ENCODE results near the gene RELA. TPM values are rescaled to one million over a fixed set of nuclear protein-coding genes. Genes with fewer than 3 reads are reported as not detected.
"Not testable (repeated sequence)": the region's sequence is repeated elsewhere in the genome, so short reads cannot be mapped to it uniquely, and the experiment has no call there.

The RELA gene
- total RNA-seq, 1 experiment from 2014 or later: 34.7 TPM

GRCh38 chr11:65672982-65673381 is 10.3 kb upstream of the RELA start:
- no peak for DNase-seq (ENCODE audit: extremely low read depth, low read depth)

GRCh38 chr11:65672180-65672860 is 9.6 kb upstream of the RELA start:
- DNase-seq (ENCODE audit: extremely low read depth, low read depth): no peak

GRCh38 chr11:65663639-65664200 is 1.0 kb upstream of the RELA start:
- DNase-seq (ENCODE audit: extremely low read depth, low read depth): no peak

GRCh38 chr11:65662247-65662798 is 393 bp downstream of the RELA start:
- no peak for DNase-seq (ENCODE audit: extremely low read depth, low read depth)

GRCh38 chr11:65661599-65662246 is 993 bp downstream of the RELA start:
- DNase-seq (ENCODE audit: extremely low read depth, low read depth): no peak

- DNase-seq (ENCODE audit: extremely low read depth, low read depth): not testable (repeated sequence)
Observed at GRCh38 chr11:65660908-65661307, 1.8 kb downstream of the RELA start.

GRCh38 chr11:65660038-65660437 is 2.7 kb downstream of the RELA start:
- no peak for DNase-seq (ENCODE audit: extremely low read depth, low read depth)

- no peak for DNase-seq (ENCODE audit: extremely low read depth, low read depth)
Observed at GRCh38 chr11:65658174-65659021, 4.3 kb downstream of the RELA start.

GRCh38 chr11:65657426-65657825 is 5.3 kb downstream of the RELA start:
- DNase-seq (ENCODE audit: extremely low read depth, low read depth): no peak

- no peak for DNase-seq (ENCODE audit: extremely low read depth, low read depth)
Observed at GRCh38 chr11:65655570-65656332, 7.0 kb downstream of the RELA start.

GRCh38 chr11:65654375-65655349 is 8.1 kb downstream of the RELA start:
- no peak for DNase-seq (ENCODE audit: extremely low read depth, low read depth)

GRCh38 chr11:65653229-65654225 is 9.2 kb downstream of the RELA start:
- DNase-seq (ENCODE audit: extremely low read depth, low read depth): no peak

- DNase-seq (ENCODE audit: extremely low read depth, low read depth): peak; percentile 78
Observed at GRCh38 chr11:65652511-65653228, 10.0 kb downstream of the RELA start.

GRCh38 chr11:65651589-65652510 is 10.9 kb downstream of the RELA start:
- no peak for DNase-seq (ENCODE audit: extremely low read depth, low read depth)

- DNase-seq (ENCODE audit: extremely low read depth, low read depth): no peak
Observed at GRCh38 chr11:65651339-65651588, 11.5 kb downstream of the RELA start.
